DOHH2 (cell line): ENCODE results near the gene SCAMP5.

ENCODE experiments used
- EZH2phosphoT487 ChIP-seq: fragments of 200-600 bp; sonication (generic); IDR thresholded peaks from 2 replicates; pipeline ENCODE4 v1.6.1; 2017; ENCODE audit warnings: borderline replicate concordance, mild to moderate bottlenecking, antibody characterized with exemption, low read length, moderate library complexity, mixed read lengths
- TF ChIP-seq, protein P1 (sequence below): fragments of 200-600 bp; sonication (generic); IDR thresholded peaks from one replicate; pipeline ENCODE4 v1.5.1; 2014; ENCODE audit warnings: antibody characterized with exemption, mild to moderate bottlenecking, low read depth, low read length; ENCODE audit not compliant: poor library complexity, severe bottlenecking

DNA sequence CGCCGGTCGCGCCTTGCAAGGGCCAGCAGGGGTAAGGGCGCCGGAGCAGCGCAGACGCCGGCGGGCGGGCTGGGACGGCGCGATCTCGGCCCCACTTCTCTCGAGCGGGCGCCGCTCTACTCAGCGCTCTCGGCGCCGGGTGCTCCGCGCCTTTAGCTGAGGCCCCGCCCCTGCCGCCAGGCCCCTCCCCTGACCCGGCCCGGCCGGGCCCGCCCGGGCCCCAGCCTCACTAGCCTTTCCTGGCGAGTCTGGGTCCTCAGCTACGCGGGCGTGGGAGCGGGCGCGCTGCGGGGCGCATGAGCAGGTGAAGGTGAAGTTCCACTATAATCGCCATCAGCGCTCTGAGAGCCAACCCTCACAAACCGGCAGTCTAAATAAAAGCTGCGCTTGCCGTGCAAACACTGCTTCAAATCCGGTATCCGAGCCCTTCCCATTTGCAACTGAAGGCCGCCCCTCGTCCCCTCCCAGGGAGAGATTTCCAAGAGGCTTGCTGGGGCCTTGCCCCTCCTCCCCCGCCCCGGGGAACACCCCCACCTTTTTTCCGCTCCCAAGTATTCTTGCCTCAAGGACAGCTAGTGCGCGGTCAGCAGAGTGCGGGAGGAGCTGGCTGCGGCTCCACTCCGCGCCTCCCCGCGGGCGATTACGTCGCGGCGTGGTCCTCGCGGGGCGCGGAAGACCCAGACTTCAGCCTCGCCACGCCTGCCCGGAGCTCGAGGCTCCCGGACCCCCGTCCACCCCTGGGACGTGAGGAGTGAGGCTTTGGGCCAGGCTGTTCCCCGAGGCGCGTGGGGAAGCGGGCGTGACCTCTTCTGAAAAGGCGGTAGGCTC, 38.5 kb upstream of the SCAMP5 start, which contains the start of gene RPP25:
- TF ChIP-seq, protein P1, sequence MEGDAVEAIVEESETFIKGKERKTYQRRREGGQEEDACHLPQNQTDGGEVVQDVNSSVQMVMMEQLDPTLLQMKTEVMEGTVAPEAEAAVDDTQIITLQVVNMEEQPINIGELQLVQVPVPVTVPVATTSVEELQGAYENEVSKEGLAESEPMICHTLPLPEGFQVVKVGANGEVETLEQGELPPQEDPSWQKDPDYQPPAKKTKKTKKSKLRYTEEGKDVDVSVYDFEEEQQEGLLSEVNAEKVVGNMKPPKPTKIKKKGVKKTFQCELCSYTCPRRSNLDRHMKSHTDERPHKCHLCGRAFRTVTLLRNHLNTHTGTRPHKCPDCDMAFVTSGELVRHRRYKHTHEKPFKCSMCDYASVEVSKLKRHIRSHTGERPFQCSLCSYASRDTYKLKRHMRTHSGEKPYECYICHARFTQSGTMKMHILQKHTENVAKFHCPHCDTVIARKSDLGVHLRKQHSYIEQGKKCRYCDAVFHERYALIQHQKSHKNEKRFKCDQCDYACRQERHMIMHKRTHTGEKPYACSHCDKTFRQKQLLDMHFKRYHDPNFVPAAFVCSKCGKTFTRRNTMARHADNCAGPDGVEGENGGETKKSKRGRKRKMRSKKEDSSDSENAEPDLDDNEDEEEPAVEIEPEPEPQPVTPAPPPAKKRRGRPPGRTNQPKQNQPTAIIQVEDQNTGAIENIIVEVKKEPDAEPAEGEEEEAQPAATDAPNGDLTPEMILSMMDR: no peak
- TF ChIP-seq EZH2phosphoT487: no peak
